Upper lobe of right lung (tissue), 1 donor: ENCODE data around the gene RBM10. TPM values are rescaled to one million over a fixed set of nuclear protein-coding genes. Genes with fewer than 3 reads are reported as not detected.

Source experiments
- ATAC-seq: fragments of 200-7000 bp; cut with Tn5 transposase; one replicate; pipeline ENCODE4 v1.9.1; 2020; ENCODE audit warnings: mild to moderate bottlenecking, moderate library complexity
- DNase-seq: peaks from one replicate; pipeline ENCODE4 v3.0.0-alpha.2; 2020
- H3K27ac ChIP-seq: fragments of 200-600 bp; one replicate; pipeline ENCODE4 v1.8.0; 2022
- H3K27me3 ChIP-seq: fragments of 200-600 bp; one replicate; pipeline ENCODE4 v1.8.0; 2022; ENCODE audit warnings: mild to moderate bottlenecking
- H3K36me3 ChIP-seq: fragments of 200-600 bp; one replicate; pipeline ENCODE4 v1.8.0; 2022
- H3K4me1 ChIP-seq: fragments of 200-600 bp; one replicate; pipeline ENCODE4 v1.8.0; 2022
- H3K4me3 ChIP-seq: fragments of 200-600 bp; one replicate; pipeline ENCODE4 v1.8.0; 2022; ENCODE audit warnings: mild to moderate bottlenecking
- H3K9me3 ChIP-seq: fragments of 200-600 bp; one replicate; pipeline ENCODE4 v1.8.0; 2022
- CTCF ChIP-seq: fragments of 200-600 bp; IDR thresholded peaks from one replicate; pipeline ENCODE4 v1.8.0; 2022; ENCODE audit warnings: antibody characterized with exemption
- intact Hi-C: fragments of 100-400 bp; cut with DNase I; formaldehyde crosslinking; loops from one replicate; pipeline ENCODE4 v1.11.0; 2022
- total RNA-seq: library from RNA; stranded (reverse); fragmentation: NEBNext Ultra II Directional; extraction: Animal tissue kit (Norgen Biotek cat#: 25700); gene quantifications from one replicate; pipeline ENCODE4 v1.2.1, GENCODE V29; 2021
- donor health status: DM: no; HTN: yes; CAD: no; lungs with severe emphysema.

RBM10 gene
- total RNA-seq, 1 donor from 2014 or later = 31.9 TPM

GRCh38 chrX:47182106-47182700, 37.2 kb downstream of the RBM10 start:
- Histone ChIP-seq H3K9me3 (no peaks in the 10 kb centered on the region), H3K4me3 (no peak overlapping the region), H3K36me3 (peaks cover 26% of the 10 kb centered on the region), H3K27me3 (no peaks in the 10 kb centered on the region), H3K4me1 (no peaks in the 10 kb centered on the region), H3K27ac (no peak overlapping the region)
- intact Hi-C loops = no loop called here
- no peak for ATAC-seq
- TF ChIP-seq CTCF = no peak
- DNase-seq = no peak

DNA sequence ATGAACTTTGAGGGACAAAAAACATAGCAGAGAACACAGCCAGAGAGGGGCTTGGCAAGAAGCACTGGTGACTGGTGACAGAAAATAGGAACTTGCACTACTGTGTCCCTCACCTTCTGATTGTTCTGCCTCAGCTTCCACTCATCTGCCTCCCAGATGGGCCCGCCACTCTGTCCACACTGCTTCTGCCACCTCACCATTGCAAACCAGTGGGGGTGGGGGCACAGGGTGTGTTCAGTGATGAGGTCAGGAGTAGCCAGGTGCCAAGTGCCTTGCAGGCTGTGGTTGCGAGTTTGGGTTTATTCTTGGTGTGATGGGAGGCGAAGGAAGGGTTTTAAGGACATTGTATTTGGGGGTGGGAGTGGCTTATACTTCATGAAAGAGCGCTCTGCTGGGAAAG, 39.5 kb downstream of the RBM10 start:
- Histone ChIP-seq H3K36me3 (peaks cover 25% of the 10 kb centered on the region), H3K9me3 (no peaks in the 10 kb centered on the region), H3K27me3 (no peaks in the 10 kb centered on the region), H3K4me3 (no peak overlapping the region), H3K4me1 (no peaks in the 10 kb centered on the region), H3K27ac (no peak overlapping the region)
- DNase-seq (no peak), ATAC-seq (no peak)
- intact Hi-C loops = no loop called here
- no peak for TF ChIP-seq CTCF

- no peak for ATAC-seq
- no peak for DNase-seq
- no peak overlapping the region for H3K4me3 ChIP-seq
- H3K36me3 ChIP-seq = peaks cover 21% of the 10 kb centered on the region
- TF ChIP-seq CTCF = no peak
- intact Hi-C loops = no loop called here
- no peaks in the 10 kb centered on the region for H3K9me3 ChIP-seq
- no peaks in the 10 kb centered on the region for H3K4me1 ChIP-seq
- H3K27me3 ChIP-seq = no peaks in the 10 kb centered on the region
- no peak overlapping the region for H3K27ac ChIP-seq
Observed at GRCh38 chrX:47185241-47185640, 40.2 kb downstream of the RBM10 start.

DNA sequence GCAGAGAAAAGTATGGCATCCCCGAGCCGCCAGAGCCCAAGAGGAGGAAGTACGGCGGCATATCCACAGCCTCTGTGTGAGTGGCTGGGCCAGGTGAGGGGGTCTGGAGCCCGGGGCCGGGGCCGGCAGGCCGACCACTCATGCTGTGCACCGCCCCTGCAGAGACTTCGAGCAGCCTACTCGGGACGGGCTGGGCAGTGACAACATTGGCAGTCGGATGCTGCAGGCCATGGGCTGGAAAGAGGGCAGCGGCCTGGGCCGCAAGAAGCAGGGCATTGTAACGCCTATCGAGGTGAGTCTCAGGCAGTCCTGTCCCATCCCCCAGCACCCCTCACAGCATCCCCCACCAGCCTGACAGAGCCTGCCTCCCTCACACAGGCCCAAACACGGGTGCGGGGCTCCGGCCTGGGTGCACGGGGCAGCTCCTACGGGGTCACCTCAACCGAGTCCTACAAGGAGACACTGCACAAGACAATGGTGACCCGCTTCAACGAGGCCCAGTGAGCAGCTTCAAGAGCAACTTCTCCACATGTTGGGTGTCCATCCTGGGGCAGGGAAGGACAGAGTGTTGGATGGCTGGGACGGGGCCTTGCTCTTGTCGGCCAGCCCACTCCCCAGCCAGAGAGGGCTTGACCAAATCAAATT, 41.2 kb downstream of the RBM10 start:
- intact Hi-C loops = no loop called here
- Histone ChIP-seq H3K27me3 (no peaks in the 10 kb centered on the region), H3K36me3 (peaks cover 11% of the 10 kb centered on the region)

DNA sequence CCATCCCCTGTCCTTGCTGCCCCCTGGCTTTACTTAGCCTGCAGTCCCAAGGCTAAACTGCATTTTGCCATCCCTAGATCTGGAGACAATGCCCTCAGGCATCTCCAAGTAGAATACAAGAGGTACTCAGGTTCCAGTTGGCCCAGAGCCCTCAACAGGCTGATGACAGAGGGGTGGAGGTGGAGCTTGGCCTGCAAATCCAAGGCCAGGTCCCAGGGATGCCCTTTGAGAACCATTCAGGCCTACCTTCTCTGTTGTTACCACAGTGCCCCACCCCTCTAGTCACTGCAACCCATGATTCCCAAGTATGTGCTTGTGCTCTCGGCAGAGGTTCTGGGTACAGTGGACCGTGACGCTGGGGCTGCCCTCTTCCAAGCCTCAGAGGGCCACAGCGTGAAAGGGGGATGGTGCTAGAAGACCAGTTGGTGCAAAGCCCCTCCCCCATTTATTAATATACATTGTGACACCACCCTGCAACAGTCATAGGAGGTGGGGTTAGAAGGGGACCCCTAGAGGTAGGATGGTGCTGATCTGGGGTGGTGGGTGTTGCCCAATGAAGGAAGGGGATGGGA, 42.2 kb downstream of the RBM10 start:
- intact Hi-C loops = no loop called here
- peak; percentile 16 for DNase-seq
- Histone ChIP-seq H3K4me1 (no peaks in the 10 kb centered on the region), H3K36me3 (peaks cover 2% of the 10 kb centered on the region), H3K4me3 (no peak overlapping the region), H3K27ac (no peak overlapping the region), H3K9me3 (no peaks in the 10 kb centered on the region), H3K27me3 (no peaks in the 10 kb centered on the region)
- no peak for ATAC-seq
- TF ChIP-seq CTCF = no peak

More for the DNA sequence above, 41.2 kb downstream of the RBM10 start:
- no peak for TF ChIP-seq CTCF
- no peaks in the 10 kb centered on the region for H3K9me3 ChIP-seq
- DNase-seq = no peak
- H3K27ac ChIP-seq = no peak overlapping the region
- no peaks in the 10 kb centered on the region for H3K4me1 ChIP-seq
- no peak for ATAC-seq
- no peak overlapping the region for H3K4me3 ChIP-seq
